Measurements from ENCODE around the gene FAM43B.

FAM43B gene

GRCh38 chr1:20603504-20604464 lies 51.4 kb downstream of the FAM43B start:
- Histone ChIP-seq H3K4me3 (ENCODE audit: insufficient read depth, low read depth, low read length, poor library complexity, severe bottlenecking) (no peak overlapping the region), H3K36me3 (ENCODE audit: control insufficient read depth, insufficient read depth, low read length) (no peaks in the 10 kb centered on the region), H3K27me3 (replicated peaks; ENCODE audit: control insufficient read depth, insufficient read depth, low read length, poor library complexity, severe bottlenecking) (no peaks in the 10 kb centered on the region), H3K9me3 (ENCODE audit: control insufficient read depth, low read length) (no peaks in the 10 kb centered on the region), H3K27ac (ENCODE audit: insufficient read depth, low read length, poor library complexity, severe bottlenecking) (no peak overlapping the region), H3K4me1 (ENCODE audit: control insufficient read depth, insufficient read depth, low read length, poor library complexity, severe bottlenecking) (no peaks in the 10 kb centered on the region)
- no peak for DNase-seq
